ENCODE results near the gene MAP4K3. TPM values are rescaled to one million over a fixed set of nuclear protein-coding genes. Genes with fewer than 3 reads are reported as not detected.

The MAP4K3 gene
- total RNA-seq, 4 donors from 2014 or later, result 49.4 to 89.0 (median 79.2) TPM

DNA sequence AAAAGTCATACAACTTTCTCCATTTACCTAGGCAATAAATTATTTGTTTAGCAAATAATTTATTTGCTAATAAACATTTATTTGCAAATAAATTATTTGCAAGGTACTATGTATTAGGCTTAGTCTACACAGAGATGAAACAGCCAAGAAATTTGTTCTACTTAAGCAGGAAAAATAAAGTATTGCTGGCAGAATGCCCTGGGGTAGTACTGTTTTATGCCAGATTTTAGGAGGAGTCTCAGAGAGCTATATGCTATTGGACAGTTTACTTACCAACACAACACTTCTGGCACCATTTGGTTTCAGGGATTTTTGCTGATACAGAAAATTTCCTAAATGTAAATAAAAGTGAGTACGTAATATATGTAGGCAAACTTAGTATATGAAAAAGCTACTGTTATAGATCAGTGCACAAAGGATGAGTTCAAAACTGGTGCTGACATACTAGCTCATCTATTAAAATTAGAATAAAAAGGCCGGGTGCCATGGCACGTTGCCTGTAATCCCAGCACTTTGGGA is 170.1 kb downstream of the MAP4K3 start:
- H3K4me3 ChIP-seq, result no peak overlapping the region
- no peaks in the 10 kb centered on the region for H3K4me1 ChIP-seq
- no peaks in the 10 kb centered on the region for H3K27me3 ChIP-seq
- TF ChIP-seq EP300 (IDR thresholded peaks at IDR 0.05), result no peak
- TF ChIP-seq POLR2A (IDR thresholded peaks at IDR 0.05), result no peak
- TF ChIP-seq POLR2AphosphoS5 (IDR thresholded peaks at IDR 0.05), result no peak
- TF ChIP-seq, protein P1, sequence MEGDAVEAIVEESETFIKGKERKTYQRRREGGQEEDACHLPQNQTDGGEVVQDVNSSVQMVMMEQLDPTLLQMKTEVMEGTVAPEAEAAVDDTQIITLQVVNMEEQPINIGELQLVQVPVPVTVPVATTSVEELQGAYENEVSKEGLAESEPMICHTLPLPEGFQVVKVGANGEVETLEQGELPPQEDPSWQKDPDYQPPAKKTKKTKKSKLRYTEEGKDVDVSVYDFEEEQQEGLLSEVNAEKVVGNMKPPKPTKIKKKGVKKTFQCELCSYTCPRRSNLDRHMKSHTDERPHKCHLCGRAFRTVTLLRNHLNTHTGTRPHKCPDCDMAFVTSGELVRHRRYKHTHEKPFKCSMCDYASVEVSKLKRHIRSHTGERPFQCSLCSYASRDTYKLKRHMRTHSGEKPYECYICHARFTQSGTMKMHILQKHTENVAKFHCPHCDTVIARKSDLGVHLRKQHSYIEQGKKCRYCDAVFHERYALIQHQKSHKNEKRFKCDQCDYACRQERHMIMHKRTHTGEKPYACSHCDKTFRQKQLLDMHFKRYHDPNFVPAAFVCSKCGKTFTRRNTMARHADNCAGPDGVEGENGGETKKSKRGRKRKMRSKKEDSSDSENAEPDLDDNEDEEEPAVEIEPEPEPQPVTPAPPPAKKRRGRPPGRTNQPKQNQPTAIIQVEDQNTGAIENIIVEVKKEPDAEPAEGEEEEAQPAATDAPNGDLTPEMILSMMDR (IDR thresholded peaks at IDR 0.05), result no peak
- WGBS, 2 donors (ENCODE audit: low coverage in 1 of 2), result 83 to 90% methylated on average over 3 of the region's 3 CpGs
- no peaks in the 10 kb centered on the region for H3K9me3 ChIP-seq
- ATAC-seq, result no peak
- peaks cover 3 to 54% of the 10 kb centered on the region in 2 donors for H3K36me3 ChIP-seq
- H3K27ac ChIP-seq, result no peak overlapping the region

DNA sequence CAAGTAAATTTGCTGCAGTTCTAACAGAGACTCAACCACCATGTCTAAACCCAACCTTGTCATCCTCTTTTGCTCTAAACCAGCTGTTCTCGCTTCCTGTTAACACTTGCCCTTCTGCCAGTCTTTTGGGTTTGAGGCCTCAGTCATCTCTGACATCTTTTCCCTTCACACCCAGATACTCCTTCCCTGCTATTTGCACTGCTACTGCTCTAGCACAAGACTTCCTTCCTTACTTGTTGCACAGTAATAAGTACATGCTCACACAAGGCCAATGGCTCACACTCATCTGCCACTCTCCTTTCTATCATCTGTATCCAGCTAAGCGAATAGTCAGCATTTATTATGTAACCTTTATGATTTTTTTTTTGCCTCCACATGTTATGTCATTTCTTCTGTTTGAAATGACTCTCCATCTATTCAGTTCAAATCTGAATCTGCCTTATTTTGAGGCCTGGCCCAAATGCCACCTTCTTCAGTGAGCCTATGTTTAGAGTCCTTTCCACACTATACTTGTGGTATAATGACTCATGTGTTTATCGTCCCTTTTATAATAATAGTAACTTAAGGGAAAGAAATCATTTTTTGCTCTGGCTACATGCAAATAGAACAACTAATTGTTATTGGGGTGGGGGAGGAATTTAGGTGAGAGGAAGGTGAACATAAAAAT is 170.8 kb downstream of the MAP4K3 start:
- Histone ChIP-seq H3K27ac (no peak overlapping the region), H3K36me3 (peaks cover 3 to 52% of the 10 kb centered on the region in 2 donors)
- TF ChIP-seq, protein P1 (IDR thresholded peaks at IDR 0.05), result no peak
- no peak for TF ChIP-seq EP300 (IDR thresholded peaks at IDR 0.05)
- no peak for TF ChIP-seq POLR2A (IDR thresholded peaks at IDR 0.05)
- TF ChIP-seq POLR2AphosphoS5 (IDR thresholded peaks at IDR 0.05), result no peak

DNA sequence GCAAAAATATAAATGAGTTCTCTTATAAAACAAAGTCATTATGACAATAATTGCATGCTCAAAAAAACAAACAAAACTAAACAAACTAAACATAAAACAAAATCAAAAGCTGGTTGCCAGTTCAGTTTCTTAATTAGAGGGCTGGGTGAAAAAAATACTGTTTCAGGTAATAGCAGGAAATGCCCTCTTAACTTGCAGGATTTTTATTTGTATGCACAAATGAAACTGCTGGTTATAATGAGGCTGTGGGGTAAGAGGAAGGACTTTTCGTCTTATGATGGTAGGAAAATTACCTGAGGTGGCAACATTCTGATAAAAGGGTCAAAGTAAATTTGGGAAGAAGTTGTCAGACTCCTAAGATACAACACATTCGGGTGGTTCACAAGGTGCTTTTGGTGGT is 171.8 kb downstream of the MAP4K3 start:
- TF ChIP-seq POLR2AphosphoS5 (IDR thresholded peaks at IDR 0.05) (no peak), EP300 (IDR thresholded peaks at IDR 0.05) (no peak), POLR2A (IDR thresholded peaks at IDR 0.05) (no peak)
- TF ChIP-seq, protein P1 (IDR thresholded peaks at IDR 0.05), result no peak
- Histone ChIP-seq H3K27ac (no peak overlapping the region), H3K36me3 (peaks cover 3 to 57% of the 10 kb centered on the region in 2 donors), H3K4me3 (no peak overlapping the region), H3K4me1 (no peaks in the 10 kb centered on the region), H3K9me3 (no peaks in the 10 kb centered on the region), H3K27me3 (no peaks in the 10 kb centered on the region)
- ATAC-seq, result no peak
- WGBS, 2 donors (ENCODE audit: low coverage in 1 of 2), result 83 to 91% methylated on average over 2 of the region's 2 CpGs

More for the DNA sequence above, 170.8 kb downstream of the MAP4K3 start:
- Histone ChIP-seq H3K9me3 (no peaks in the 10 kb centered on the region), H3K27me3 (no peaks in the 10 kb centered on the region), H3K4me1 (no peaks in the 10 kb centered on the region), H3K4me3 (no peak overlapping the region)
- WGBS, 2 donors (ENCODE audit: low coverage in 1 of 2), result 71 to 84% methylated on average over 3 of the region's 3 CpGs
- no peak for ATAC-seq

DNA sequence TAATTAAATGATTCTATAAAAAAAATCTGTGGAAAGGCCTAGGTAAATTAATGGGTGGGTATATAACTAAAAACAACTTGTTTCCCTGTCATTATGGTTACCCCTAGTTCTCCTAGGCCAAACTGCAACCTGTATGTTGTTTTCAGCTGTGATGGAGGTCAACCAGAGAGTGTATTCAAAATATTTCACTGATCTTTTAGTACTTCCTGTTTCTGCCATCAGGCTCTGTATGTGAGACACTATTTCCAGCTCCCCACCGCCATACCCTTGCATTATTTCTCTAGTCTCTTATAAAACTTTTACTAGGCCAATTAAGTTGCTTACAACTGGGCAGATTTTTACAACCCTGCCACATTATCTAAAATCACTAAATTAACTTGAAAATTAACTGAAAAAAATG is 172.4 kb downstream of the MAP4K3 start:
- no peak for ATAC-seq
- Histone ChIP-seq H3K36me3 (peaks cover 3 to 63% of the 10 kb centered on the region in 2 donors), H3K4me3 (no peak overlapping the region), H3K9me3 (no peaks in the 10 kb centered on the region), H3K4me1 (no peaks in the 10 kb centered on the region), H3K27ac (no peak overlapping the region), H3K27me3 (no peaks in the 10 kb centered on the region)
- 83 to 100% methylated on average over 1 of the region's 1 CpG for WGBS, 2 donors (ENCODE audit: low coverage in 1 of 2)
- TF ChIP-seq, protein P1 (IDR thresholded peaks at IDR 0.05), result no peak
- TF ChIP-seq POLR2A (IDR thresholded peaks at IDR 0.05) (no peak), EP300 (IDR thresholded peaks at IDR 0.05) (no peak), POLR2AphosphoS5 (IDR thresholded peaks at IDR 0.05) (no peak)

DNA sequence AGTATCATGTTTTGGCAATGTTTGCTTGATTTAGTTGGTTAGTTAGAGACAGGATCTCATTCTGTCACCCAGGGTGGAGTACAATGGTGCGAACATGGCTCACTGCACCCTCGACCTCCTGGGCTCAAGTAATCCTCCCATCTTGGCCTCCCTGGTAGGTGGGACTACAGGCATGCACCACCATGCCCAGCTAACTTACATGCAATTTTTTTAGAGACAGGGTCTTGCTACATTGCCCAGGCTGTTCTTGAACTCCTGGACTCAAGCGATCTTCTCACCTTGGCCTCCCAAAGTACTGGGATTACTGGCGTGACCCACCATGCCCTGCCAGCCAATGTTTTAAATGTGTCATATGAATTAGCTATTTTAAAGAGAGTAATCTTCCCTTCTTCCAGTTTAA is 177.0 kb downstream of the MAP4K3 start:
- peaks cover 8 to 90% of the 10 kb centered on the region in 2 donors for H3K36me3 ChIP-seq
- WGBS, 2 donors (ENCODE audit: low coverage in 1 of 2), result 92 to 96% methylated on average over 4 of the region's 4 CpGs

More for the DNA sequence above, 177.0 kb downstream of the MAP4K3 start:
- no peak overlapping the region for H3K27ac ChIP-seq
- no peaks in the 10 kb centered on the region for H3K27me3 ChIP-seq
- no peak for ATAC-seq
- H3K9me3 ChIP-seq, result no peaks in the 10 kb centered on the region
- TF ChIP-seq, protein P1 (IDR thresholded peaks at IDR 0.05), result no peak
- TF ChIP-seq POLR2AphosphoS5 (IDR thresholded peaks at IDR 0.05) (no peak), EP300 (IDR thresholded peaks at IDR 0.05) (no peak), POLR2A (IDR thresholded peaks at IDR 0.05) (no peak)
- no peak overlapping the region for H3K4me3 ChIP-seq
- no peaks in the 10 kb centered on the region for H3K4me1 ChIP-seq
